NCI-H2227 (cell line): ENCODE data around the gene SSPN.

Experiments used
- DNase-seq: peaks from one replicate; lab custom pipeline; 2025; ENCODE audit not compliant: unreplicated experiment; lab: John Stamatoyannopoulos, UW

Gene SSPN

DNA sequence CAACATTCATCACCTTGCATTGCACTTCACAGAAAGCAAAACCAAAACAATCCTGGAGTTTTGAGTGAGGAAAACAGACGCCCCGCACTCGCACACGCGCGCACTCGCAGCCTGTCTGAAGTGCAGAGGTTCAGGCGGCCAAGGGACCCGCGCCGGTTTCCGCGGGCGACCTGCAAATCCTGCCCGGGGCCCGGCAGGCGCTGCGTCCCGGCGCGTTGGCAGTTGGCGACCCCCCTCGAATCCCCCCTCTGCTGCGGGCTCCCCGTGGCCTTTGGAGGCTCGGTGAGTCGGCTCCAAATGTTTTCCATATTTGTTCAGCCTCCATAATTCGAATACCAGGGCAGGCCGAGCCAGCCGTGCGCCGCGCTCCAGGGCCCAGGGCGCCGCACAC, at the start of gene SSPN:
Gene SSPN, plus strand, starts transcription at position 324 of the 391 bp plus-strand sequence. CDS start 100 bp downstream, outside the sequence.
- peak; percentile 1 for DNase-seq

GRCh38 chr12:26148291-26148690, 47.1 kb upstream of the SSPN start:
- DNase-seq = no peak

GRCh38 chr12:26149968-26150500, 45.3 kb upstream of the SSPN start:
- no peak for DNase-seq

- no peak for DNase-seq
These were observed 44.5 kb upstream of the SSPN start for GRCh38 chr12:26150736-26151450.

DNA sequence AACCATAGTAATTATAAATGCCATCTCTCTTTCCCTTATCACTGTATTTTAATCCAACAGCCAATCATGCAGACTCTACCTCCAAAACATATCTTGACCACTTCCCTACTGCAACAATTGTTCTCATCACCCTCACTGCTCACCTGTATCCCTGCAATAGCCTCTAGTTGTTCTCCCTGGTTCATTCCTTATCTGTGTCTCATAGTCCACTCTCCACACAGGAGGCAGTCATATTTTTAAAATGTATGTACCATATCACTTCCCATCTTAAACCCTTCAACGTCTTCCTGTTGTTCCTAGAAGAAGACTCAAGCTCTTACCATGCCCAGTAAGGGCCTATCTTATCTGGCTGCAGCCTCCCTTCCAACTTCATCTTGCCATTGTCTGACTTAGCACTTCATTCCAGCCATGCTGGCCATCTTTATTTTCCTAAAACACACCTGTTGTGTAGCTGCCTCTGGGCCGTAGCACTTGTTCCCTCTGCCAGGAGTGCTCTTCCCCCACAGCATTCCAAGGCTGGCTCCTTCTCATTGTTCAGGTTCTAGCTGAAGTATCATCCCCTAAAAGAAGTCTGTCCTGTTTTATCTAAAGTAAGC, 42.8 kb upstream of the SSPN start:
- DNase-seq = no peak

GRCh38 chr12:26153421-26154154, 41.8 kb upstream of the SSPN start:
- no peak for DNase-seq

DNA sequence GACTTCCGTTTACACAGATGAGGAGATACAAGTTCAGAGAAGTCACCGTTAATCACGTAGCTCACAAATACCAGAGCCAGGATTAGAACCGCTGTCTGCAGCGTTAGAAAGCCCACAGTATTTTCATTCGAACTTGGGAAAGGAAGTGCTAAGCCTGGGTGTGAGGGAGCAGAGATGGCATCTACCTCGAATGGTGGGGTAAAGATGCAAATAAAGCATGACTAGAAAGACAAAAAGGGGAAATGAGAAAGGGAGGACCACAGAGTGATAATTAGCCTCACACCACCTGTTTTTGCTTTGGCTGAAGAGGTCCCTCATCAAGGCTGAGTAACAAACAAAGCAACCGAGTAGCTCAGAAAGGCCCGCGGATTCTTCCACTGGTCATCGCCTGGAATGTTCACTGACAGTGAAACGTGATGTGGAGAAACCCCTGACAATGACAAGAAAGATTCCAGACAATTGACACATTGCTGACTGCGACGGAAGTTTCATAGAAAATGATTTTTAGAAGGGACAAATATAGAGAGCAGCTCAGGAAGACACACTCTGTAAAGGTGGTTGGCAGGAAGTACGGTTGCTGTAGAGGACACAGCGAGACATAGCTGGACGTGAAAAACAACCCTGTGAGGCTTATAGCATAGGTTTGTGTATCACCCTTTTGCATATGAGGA, 39.0 kb upstream of the SSPN start:
- no peak for DNase-seq

- no peak for DNase-seq
These were observed 38.4 kb upstream of the SSPN start for GRCh38 chr12:26157001-26157400.

DNA sequence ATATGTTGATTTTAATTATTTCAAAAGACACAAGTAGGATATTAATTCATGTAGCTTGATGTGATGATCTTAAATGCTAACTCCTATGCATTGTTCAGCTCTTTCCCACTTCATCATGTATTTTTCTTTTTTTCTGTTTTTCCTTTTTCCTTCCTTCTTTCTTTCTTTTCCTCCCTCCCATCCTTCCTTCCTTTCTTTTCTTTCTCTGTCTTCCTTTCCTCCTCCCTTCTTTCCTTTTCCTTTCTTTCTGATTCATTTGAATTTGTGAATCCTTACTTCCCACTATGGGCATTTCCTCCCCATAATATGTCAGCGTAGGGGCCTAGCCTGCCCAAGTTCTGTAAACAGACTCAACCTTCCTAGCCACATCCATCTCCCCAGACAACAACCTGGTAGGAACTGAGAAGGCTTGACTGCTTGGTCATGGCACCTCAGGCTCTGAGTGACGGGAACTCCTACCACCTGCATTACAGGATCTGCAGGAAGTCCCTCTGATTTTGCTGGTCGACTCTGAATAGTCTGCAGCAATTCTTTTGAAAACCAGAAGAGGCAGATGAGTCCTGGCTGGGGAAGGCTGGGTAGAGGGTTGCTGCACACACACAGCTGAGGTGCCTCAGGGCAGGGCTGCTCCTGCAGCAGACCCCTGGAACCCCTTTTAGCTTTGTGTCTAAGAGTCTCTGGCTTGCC, 37.2 kb upstream of the SSPN start:
- DNase-seq = no peak

GRCh38 chr12:26162174-26162573, 33.2 kb upstream of the SSPN start:
- no peak for DNase-seq

DNA sequence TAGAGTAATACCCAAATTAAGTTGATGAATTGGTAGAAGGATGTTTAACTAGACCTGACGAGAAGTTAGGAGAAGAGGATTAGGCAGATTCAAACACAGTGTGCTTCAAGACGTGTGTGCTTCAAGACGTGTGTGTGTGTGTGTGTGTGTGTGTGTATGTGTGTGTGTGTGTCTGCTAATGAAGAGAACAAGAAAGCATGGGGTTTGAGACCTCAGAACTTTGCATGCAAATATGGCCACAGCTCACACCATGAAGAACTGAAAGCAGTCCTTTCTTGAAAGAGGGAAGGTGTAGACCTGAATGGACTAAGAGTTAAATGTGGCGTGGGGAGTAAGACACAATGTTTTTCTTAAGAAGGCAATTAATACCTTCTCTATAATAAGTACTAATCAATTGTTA, 32.5 kb upstream of the SSPN start:
- DNase-seq = no peak

DNA sequence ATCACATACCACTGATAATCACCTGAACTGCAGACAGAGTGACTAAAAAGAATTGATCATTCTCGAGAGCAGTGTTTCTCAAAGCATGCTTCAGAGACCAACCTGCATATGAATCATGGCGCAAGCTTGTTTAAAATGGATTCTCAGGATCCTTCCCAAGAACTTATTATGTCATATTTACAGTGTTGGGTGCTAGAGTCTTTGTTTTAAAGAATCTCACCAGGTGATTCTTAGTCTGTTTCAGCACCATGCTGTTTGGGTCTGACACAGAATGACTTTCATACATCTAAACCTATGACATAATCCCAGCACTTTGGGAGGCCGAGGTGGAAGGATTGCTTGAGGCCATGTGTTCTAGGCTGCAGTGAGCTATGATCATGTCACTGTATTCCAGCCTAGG, 31.3 kb upstream of the SSPN start:
- no peak for DNase-seq

- no peak for DNase-seq
These were observed 23.4 kb upstream of the SSPN start for GRCh38 chr12:26172013-26172412.

DNA sequence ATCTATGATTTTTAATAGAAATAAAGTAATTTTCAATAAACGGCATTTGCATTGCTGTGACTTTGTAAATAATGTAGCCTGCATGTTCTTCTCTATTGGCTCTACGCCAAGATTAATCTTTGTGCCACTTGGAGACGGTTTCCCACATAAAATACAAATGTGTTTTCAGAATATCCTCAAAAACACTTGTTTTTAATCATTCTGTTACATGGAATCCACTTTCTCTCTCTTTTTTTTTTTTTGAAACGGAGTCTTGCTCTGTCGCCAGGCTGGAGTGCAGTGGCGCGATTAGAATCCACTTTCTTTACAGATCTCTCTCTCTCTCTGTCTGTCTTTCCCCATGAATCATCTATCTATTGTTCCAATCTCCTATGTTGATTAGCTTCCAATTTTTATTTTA, 22.8 kb upstream of the SSPN start:
- DNase-seq = no peak

- no peak for DNase-seq
These were observed 22.3 kb upstream of the SSPN start for GRCh38 chr12:26172946-26173552.

- DNase-seq = no peak
These were observed 18.6 kb upstream of the SSPN start for GRCh38 chr12:26176725-26177124.

GRCh38 chr12:26177283-26177682, 18.1 kb upstream of the SSPN start:
- no peak for DNase-seq

GRCh38 chr12:26179826-26180225, 15.5 kb upstream of the SSPN start:
- DNase-seq = no peak

DNA sequence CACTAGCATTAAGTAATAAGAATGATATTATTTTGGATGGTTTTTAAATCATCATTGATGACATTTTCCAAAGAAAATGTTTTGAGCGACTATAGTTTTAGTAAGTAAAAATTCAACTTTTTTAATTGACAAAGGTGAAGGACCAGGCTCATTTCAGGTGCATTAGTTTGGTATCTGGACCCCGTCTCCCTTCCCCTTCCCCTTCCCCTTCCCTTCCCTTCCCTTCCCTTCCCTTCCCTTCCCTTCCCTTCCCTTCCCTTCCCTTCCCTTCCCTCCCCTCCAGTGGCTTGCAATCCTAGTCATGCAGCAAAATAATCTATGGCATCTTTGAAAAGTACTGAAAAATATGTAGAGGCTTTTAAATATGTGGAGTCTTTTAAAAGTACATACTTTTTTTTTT, 13.0 kb upstream of the SSPN start:
- DNase-seq = no peak

DNA sequence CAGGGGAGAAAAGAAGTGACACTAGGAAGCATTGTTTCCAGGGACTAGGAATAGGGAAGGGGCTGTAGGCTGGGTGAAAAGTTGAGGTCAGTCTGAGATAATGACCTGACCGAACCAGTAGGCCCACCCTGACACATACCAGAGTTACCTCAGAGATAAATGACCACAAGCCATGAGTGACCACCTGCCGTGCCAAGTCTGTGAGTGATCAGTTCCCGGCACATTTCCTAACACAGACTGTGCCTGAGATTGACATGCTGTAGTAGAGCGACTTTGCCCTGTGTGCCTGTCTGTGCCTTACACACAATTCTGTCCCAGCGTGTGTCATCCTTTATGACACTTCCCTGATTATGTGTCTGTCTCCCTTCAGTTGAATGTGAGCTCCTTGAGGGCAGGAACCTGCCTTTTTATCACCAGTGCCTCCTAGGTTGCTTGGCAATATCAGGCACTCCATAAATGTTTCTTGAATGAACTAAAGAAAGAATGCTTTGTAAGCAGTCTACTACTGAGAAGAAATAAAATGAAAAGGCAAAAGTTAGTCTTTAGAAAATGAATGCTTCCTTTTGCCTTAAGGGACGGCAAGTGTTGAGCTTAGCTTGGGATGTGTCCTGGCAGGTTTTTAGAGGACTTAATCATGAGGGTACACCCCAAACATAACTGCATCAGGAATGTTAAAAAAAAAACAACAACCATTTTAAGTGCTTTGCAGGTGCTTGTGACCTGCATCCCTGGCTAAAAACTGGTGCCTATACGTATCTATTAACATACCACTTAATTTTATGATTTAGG, 9.6 kb upstream of the SSPN start:
- no peak for DNase-seq
